ENCODE measurements around the gene COL25A1.
A peak's percentile ranks its signal among the peaks of the same experiment; 100 is the strongest.

Gene COL25A1

GRCh38 chr4:108839333-108839732, 463.1 kb downstream of the COL25A1 start:
- DNase-seq, result no peak

- no peak for DNase-seq
Measured at GRCh38 chr4:108838451-108838850, 464.0 kb downstream of the COL25A1 start.

- peak; percentile 3 for DNase-seq
Measured at GRCh38 chr4:108834835-108835384, 467.5 kb downstream of the COL25A1 start.

- no peak for DNase-seq
Measured at GRCh38 chr4:108834166-108834834, 468.2 kb downstream of the COL25A1 start.

- DNase-seq, result no peak
Measured at GRCh38 chr4:108833046-108833445, 469.4 kb downstream of the COL25A1 start.

- DNase-seq, result no peak
Measured at GRCh38 chr4:108831886-108832285, 470.6 kb downstream of the COL25A1 start.

- DNase-seq, result no peak
Measured at GRCh38 chr4:108831291-108831690, 471.2 kb downstream of the COL25A1 start.

- DNase-seq, result no peak
Measured at GRCh38 chr4:108830509-108831244, 471.8 kb downstream of the COL25A1 start.

GRCh38 chr4:108829966-108830492, 472.4 kb downstream of the COL25A1 start:
- no peak for DNase-seq

GRCh38 chr4:108828620-108829019, 473.8 kb downstream of the COL25A1 start:
- no peak for DNase-seq

GRCh38 chr4:108825737-108826136, 476.7 kb downstream of the COL25A1 start:
- DNase-seq, result no peak

- DNase-seq, result no peak
Measured at GRCh38 chr4:108821351-108821930, 481.0 kb downstream of the COL25A1 start.

- no peak for DNase-seq
Measured at GRCh38 chr4:108820492-108821350, 481.7 kb downstream of the COL25A1 start.

GRCh38 chr4:108814326-108814725, 488.1 kb downstream of the COL25A1 start:
- DNase-seq, result no peak

- no peak for DNase-seq
Measured at GRCh38 chr4:108813261-108813660, 489.2 kb downstream of the COL25A1 start.

- DNase-seq, result no peak
Measured at GRCh38 chr4:108811486-108811885, 491.0 kb downstream of the COL25A1 start.

- DNase-seq, result no peak
Measured at GRCh38 chr4:108810087-108810486, 492.4 kb downstream of the COL25A1 start.

- DNase-seq, result no peak
Measured at GRCh38 chr4:108804648-108805273, 497.7 kb downstream of the COL25A1 start.

- DNase-seq, result no peak
Measured at GRCh38 chr4:108799306-108799705, 503.2 kb downstream of the COL25A1 start.

- no peak for DNase-seq
Measured at GRCh38 chr4:108796173-108796572, 506.3 kb downstream of the COL25A1 start.

- DNase-seq, result no peak
Measured at GRCh38 chr4:108795733-108796132, 506.7 kb downstream of the COL25A1 start.

GRCh38 chr4:108794136-108794535, 508.3 kb downstream of the COL25A1 start:
- DNase-seq, result no peak

Data from CD4-positive, alpha-beta T cell treated with Interleukin-12 subunit alpha and Interleukin-12 subunit beta, for 1 hour (primary cell).